ENCODE data around the gene GATB.

Gene GATB

DNA sequence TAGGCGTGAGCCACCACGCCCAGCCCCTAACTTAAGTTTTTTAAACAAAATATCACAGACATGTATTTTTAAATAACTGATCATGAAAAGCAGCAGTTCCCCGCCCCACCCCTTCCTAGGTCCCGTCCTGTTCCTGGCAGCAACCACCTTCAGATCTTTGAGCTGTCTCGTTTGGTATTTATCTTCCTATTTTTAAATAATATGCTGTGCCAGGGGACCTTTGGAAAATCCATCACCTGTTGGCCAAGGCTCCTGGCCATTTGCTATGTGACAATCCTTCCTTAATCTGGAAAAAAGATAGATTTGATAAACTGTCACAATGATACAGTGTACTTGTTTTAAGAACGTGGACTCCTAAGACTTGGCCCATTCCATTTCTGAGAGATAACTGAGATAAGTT, 10.7 kb downstream of the GATB start:
- Histone ChIP-seq H3K79me2 (ENCODE audit: low read length) (no peaks in the 10 kb centered on the region), H3K9ac (ENCODE audit: low read length) (no peak overlapping the region), H3K4me3 (ENCODE audit: low read length) (no peak overlapping the region), H3K27me3 (ENCODE audit: low read depth, low read length) (no peaks in the 10 kb centered on the region), H3K27ac (ENCODE audit: low read length) (no peak overlapping the region), H3K36me3 (replicated peaks; ENCODE audit: low read depth, low read length) (peaks cover 9% of the 10 kb centered on the region), H4K20me1 (ENCODE audit: insufficient read depth, low read length) (no peaks in the 10 kb centered on the region), H3K4me1 (ENCODE audit: low read length) (peaks cover 4% of the 10 kb centered on the region), H3K4me2 (ENCODE audit: low read length) (no peak overlapping the region), H3K9me3 (ENCODE audit: insufficient read depth, low read length) (no peaks in the 10 kb centered on the region), H2AFZ (ENCODE audit: low read depth, low read length) (no peak overlapping the region)
- TF ChIP-seq EZH2phosphoT487 (IDR thresholded peaks at IDR 0.05; ENCODE audit: low read depth), result no peak
- TF ChIP-seq, protein P1, sequence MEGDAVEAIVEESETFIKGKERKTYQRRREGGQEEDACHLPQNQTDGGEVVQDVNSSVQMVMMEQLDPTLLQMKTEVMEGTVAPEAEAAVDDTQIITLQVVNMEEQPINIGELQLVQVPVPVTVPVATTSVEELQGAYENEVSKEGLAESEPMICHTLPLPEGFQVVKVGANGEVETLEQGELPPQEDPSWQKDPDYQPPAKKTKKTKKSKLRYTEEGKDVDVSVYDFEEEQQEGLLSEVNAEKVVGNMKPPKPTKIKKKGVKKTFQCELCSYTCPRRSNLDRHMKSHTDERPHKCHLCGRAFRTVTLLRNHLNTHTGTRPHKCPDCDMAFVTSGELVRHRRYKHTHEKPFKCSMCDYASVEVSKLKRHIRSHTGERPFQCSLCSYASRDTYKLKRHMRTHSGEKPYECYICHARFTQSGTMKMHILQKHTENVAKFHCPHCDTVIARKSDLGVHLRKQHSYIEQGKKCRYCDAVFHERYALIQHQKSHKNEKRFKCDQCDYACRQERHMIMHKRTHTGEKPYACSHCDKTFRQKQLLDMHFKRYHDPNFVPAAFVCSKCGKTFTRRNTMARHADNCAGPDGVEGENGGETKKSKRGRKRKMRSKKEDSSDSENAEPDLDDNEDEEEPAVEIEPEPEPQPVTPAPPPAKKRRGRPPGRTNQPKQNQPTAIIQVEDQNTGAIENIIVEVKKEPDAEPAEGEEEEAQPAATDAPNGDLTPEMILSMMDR (IDR thresholded peaks at IDR 0.05; ENCODE audit: low read depth, low read length), result no peak

DNA sequence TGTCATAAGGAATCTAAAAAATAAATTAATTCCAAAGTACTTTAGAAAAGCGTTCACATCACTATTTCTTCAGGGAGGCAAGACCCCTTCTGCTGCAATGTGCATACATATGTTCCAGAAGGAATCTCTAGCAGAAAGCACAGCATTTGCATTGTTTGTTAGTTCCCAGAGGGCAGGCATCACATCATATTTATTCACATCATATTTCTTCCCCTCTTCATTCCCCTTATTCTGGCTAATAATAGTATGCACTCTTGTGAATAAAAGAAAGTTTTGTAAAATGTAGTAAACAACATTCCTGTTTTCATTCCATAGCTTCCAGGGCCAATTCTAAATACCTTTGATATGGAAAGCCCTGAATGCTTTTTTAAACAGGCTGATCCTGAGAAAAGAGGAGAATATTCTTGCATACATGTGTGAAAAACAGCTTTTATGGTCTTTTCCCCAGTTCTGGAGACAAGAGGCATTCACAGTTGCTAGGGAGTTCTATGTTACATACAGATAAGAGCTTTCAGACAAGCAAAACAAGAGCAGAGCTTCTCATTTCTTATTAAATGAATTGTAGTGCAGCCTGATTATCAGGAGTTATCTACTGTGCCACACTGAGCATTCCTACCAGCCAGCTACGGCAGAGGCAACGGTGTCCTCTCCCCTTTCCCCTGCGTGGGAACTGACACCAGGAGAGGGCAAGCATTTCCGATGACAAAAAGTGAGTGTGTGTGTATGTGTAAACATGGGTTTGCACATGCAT, 15.2 kb downstream of the GATB start:
- Histone ChIP-seq H3K36me3 (replicated peaks; ENCODE audit: low read depth, low read length) (peaks cover 8% of the 10 kb centered on the region), H3K27me3 (ENCODE audit: low read depth, low read length) (no peaks in the 10 kb centered on the region), H3K79me2 (ENCODE audit: low read length) (no peaks in the 10 kb centered on the region), H3K4me2 (ENCODE audit: low read length) (peak overlapping the region; percentile 59; the same call in 1 of the 2 replicates), H3K9ac (ENCODE audit: low read length) (no peak overlapping the region), H2AFZ (ENCODE audit: low read depth, low read length) (no peak overlapping the region), H3K4me3 (ENCODE audit: low read length) (no peak overlapping the region), H3K9me3 (ENCODE audit: insufficient read depth, low read length) (no peaks in the 10 kb centered on the region), H3K4me1 (ENCODE audit: low read length) (peaks cover 32% of the 10 kb centered on the region), H4K20me1 (ENCODE audit: insufficient read depth, low read length) (no peaks in the 10 kb centered on the region), H3K27ac (ENCODE audit: low read length) (no peak overlapping the region)
- no peak for TF ChIP-seq EZH2phosphoT487 (IDR thresholded peaks at IDR 0.05; ENCODE audit: low read depth)
- TF ChIP-seq, protein P1 (IDR thresholded peaks at IDR 0.05; ENCODE audit: low read depth, low read length), result no peak

DNA sequence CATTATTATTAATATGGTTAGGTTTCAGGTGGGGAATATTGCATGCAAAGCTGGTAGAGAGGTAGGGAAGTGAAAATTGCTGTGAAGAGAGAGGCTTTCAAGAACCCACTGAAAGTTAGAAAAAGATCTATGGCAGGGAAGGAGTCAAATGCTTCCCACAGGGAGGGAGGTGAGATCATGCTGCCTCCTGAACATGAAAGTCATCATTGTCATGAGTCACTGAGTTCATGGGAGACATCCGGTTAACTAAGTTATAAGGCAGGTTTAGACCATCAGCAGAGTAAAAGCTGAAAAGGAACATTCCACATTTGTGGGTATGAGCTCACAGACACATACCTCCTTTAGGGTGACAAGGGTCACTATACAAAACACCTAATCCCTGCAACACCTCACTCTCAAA, 16.2 kb downstream of the GATB start:
- Histone ChIP-seq H3K27me3 (ENCODE audit: low read depth, low read length) (no peaks in the 10 kb centered on the region), H3K4me3 (ENCODE audit: low read length) (0 out of 2 replicates have a peak overlapping the region, but pooled peaks have one; percentile 3), H3K4me2 (ENCODE audit: low read length) (peak overlapping the region; percentile 59), H3K79me2 (ENCODE audit: low read length) (no peaks in the 10 kb centered on the region), H3K9me3 (ENCODE audit: insufficient read depth, low read length) (no peaks in the 10 kb centered on the region), H3K36me3 (replicated peaks; ENCODE audit: low read depth, low read length) (peaks cover 8% of the 10 kb centered on the region), H2AFZ (ENCODE audit: low read depth, low read length) (no peak overlapping the region), H3K4me1 (ENCODE audit: low read length) (peaks cover 32% of the 10 kb centered on the region), H3K9ac (ENCODE audit: low read length) (no peak overlapping the region), H4K20me1 (ENCODE audit: insufficient read depth, low read length) (no peaks in the 10 kb centered on the region), H3K27ac (ENCODE audit: low read length) (no peak overlapping the region)
- TF ChIP-seq EZH2phosphoT487 (IDR thresholded peaks at IDR 0.05; ENCODE audit: low read depth), result no peak
- TF ChIP-seq, protein P1 (IDR thresholded peaks at IDR 0.05; ENCODE audit: low read depth, low read length), result no peak

DNA sequence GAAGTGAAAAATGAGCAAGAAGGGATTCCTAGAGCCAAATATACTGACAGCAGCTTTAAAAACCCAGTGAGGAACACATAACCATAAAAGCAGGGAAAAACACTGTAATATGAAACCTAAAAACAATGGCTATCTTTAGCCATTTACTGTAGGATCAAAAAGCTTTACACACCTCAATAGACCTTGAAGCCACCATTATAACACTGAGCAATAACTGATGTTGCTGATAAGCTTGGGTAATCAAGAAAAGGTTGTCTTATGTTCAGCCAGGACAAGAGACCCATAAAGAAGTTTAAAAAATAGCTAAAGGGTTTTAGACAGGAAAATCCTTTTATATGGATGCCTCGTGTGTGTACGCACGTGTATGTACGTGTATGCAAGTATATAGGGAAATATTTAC, 16.9 kb downstream of the GATB start:
- no peak overlapping the region for H3K27ac ChIP-seq (ENCODE audit: low read length)
- peaks cover 9% of the 10 kb centered on the region for H3K36me3 ChIP-seq (replicated peaks; ENCODE audit: low read depth, low read length)

More for the DNA sequence above, 16.9 kb downstream of the GATB start:
- H3K79me2 ChIP-seq (ENCODE audit: low read length), result no peaks in the 10 kb centered on the region
- H2AFZ ChIP-seq (ENCODE audit: low read depth, low read length), result no peak overlapping the region
- H3K4me1 ChIP-seq (ENCODE audit: low read length), result peaks cover 32% of the 10 kb centered on the region
- H3K27me3 ChIP-seq (ENCODE audit: low read depth, low read length), result no peaks in the 10 kb centered on the region
- H3K9ac ChIP-seq (ENCODE audit: low read length), result no peak overlapping the region
- peak overlapping the region; percentile 59 for H3K4me2 ChIP-seq (ENCODE audit: low read length)
- TF ChIP-seq, protein P1 (IDR thresholded peaks at IDR 0.05; ENCODE audit: low read depth, low read length), result no peak
- no peak for TF ChIP-seq EZH2phosphoT487 (IDR thresholded peaks at IDR 0.05; ENCODE audit: low read depth)
- no peak overlapping the region for H3K4me3 ChIP-seq (ENCODE audit: low read length)
- H4K20me1 ChIP-seq (ENCODE audit: insufficient read depth, low read length), result no peaks in the 10 kb centered on the region
- no peaks in the 10 kb centered on the region for H3K9me3 ChIP-seq (ENCODE audit: insufficient read depth, low read length)
